ENCODE results near the gene SLC1A1.

SLC1A1 gene

DNA sequence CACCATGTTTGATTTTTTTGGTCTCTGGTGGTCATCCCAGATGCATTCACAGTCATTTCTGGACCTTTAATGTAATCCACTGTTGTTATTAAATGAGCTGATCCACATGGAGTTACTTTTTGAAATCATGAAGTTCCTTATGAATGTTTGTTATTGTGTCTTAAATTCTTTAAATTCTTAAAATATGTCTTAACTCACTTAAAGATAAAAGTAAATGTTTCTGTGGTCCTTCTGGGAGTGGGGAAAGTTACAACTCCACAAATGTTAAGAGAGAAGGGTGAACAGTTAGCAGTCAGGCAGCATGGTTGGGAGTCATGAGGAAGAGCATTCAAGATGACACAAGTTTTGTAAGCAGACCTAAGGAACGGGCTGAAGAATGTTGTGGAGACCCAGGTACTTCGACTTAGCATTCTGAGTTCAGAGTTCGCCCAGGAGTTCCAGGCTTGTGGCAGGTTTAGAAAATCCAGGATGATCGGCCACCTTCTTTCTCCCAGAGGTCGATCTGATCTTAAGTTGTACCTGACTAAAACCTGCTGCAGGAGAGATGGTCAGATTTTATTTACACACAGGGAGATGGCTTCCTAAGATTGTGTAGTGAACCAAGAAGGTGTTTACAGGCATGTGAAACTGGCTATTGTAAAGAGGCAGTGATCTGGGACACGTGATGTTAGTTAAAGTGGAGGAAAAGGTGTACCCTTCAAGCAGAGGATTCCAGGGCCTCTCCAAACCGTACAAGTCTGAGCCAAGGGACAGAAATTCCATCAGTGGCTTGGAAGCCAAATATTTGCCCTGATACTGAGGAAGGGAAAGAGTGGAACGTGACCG, 17.2 kb downstream of the SLC1A1 start:
- H3K9ac ChIP-seq (ENCODE audit: low read length), result no peak overlapping the region
- H3K4me1 ChIP-seq (ENCODE audit: insufficient read depth, low read length, severe bottlenecking), result no peaks in the 10 kb centered on the region
- no peaks in the 10 kb centered on the region for H4K20me1 ChIP-seq (ENCODE audit: insufficient read depth, low read length)
- H3K9me2 ChIP-seq (ENCODE audit: low read depth, low read length), result no peaks in the 10 kb centered on the region
- H3K27me3 ChIP-seq (ENCODE audit: insufficient read depth, low read length), result no peaks in the 10 kb centered on the region
- no peaks in the 10 kb centered on the region for H3K79me2 ChIP-seq (ENCODE audit: insufficient read depth, low read length)
- no peak overlapping the region for H3K4me3 ChIP-seq (ENCODE audit: low read depth, low read length, poor library complexity, severe bottlenecking)
- H3K27ac ChIP-seq (ENCODE audit: low read depth, low read length, poor library complexity, severe bottlenecking), result no peak overlapping the region
- no peaks in the 10 kb centered on the region for H3F3A ChIP-seq (ENCODE audit: insufficient read depth, low read length)
- no peaks in the 10 kb centered on the region for H3K36me3 ChIP-seq (ENCODE audit: insufficient read depth, low read length)
- no peak overlapping the region for H2AFZ ChIP-seq (ENCODE audit: low read length)
- TF ChIP-seq, protein P1, sequence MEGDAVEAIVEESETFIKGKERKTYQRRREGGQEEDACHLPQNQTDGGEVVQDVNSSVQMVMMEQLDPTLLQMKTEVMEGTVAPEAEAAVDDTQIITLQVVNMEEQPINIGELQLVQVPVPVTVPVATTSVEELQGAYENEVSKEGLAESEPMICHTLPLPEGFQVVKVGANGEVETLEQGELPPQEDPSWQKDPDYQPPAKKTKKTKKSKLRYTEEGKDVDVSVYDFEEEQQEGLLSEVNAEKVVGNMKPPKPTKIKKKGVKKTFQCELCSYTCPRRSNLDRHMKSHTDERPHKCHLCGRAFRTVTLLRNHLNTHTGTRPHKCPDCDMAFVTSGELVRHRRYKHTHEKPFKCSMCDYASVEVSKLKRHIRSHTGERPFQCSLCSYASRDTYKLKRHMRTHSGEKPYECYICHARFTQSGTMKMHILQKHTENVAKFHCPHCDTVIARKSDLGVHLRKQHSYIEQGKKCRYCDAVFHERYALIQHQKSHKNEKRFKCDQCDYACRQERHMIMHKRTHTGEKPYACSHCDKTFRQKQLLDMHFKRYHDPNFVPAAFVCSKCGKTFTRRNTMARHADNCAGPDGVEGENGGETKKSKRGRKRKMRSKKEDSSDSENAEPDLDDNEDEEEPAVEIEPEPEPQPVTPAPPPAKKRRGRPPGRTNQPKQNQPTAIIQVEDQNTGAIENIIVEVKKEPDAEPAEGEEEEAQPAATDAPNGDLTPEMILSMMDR (IDR thresholded peaks at IDR 0.05; ENCODE audit: low read length), result no peak
- TF ChIP-seq EZH2 (IDR thresholded peaks at IDR 0.05; ENCODE audit: borderline replicate concordance, low read length), result no peak
- H3K4me2 ChIP-seq (ENCODE audit: low read length), result no peak overlapping the region
- H3K9me3 ChIP-seq (ENCODE audit: low read length), result no peaks in the 10 kb centered on the region

DNA sequence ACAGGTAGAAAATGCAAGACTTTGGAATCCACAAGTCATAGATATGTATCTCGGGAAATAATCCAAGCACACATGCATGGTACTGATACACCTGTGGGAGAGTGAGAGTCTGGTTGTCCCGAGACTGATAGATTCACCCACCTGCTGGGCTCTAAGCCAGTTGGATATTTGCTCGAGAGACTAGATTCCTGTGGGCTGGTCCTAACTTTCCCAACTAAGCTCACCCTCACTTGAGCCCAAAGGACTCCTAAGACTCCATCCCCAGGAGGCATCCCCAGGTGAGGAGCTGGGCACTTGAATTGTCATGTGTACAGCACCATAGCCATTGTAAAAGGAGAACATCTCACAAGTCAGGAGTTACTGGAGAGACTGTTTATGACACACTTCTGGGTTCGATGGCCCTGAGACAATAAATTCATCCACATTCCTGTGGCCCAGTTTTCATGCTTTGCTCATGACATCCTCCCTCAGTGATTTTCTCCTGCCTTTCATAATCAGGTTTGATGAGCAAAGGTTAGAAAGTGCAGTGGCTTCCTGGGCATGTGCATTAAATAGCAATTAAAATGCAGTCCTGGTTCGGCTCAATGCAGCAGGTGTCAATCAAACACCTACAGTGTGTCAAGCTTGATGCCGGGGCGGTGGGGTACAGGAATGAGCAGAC, 18.1 kb downstream of the SLC1A1 start:
- Histone ChIP-seq H3K27ac (ENCODE audit: low read depth, low read length, poor library complexity, severe bottlenecking) (no peak overlapping the region), H3K9me3 (ENCODE audit: low read length) (no peaks in the 10 kb centered on the region), H4K20me1 (ENCODE audit: insufficient read depth, low read length) (no peaks in the 10 kb centered on the region), H3K4me2 (ENCODE audit: low read length) (no peak overlapping the region), H3K36me3 (ENCODE audit: insufficient read depth, low read length) (no peaks in the 10 kb centered on the region), H3K4me3 (ENCODE audit: low read depth, low read length, poor library complexity, severe bottlenecking) (no peak overlapping the region), H3F3A (ENCODE audit: insufficient read depth, low read length) (no peaks in the 10 kb centered on the region), H3K4me1 (ENCODE audit: insufficient read depth, low read length, severe bottlenecking) (no peaks in the 10 kb centered on the region), H3K27me3 (ENCODE audit: insufficient read depth, low read length) (no peaks in the 10 kb centered on the region), H2AFZ (ENCODE audit: low read length) (no peak overlapping the region), H3K79me2 (ENCODE audit: insufficient read depth, low read length) (no peaks in the 10 kb centered on the region), H3K9me2 (ENCODE audit: low read depth, low read length) (no peaks in the 10 kb centered on the region), H3K9ac (ENCODE audit: low read length) (no peak overlapping the region)
- TF ChIP-seq, protein P1 (IDR thresholded peaks at IDR 0.05; ENCODE audit: low read length), result no peak
- TF ChIP-seq EZH2 (IDR thresholded peaks at IDR 0.05; ENCODE audit: borderline replicate concordance, low read length), result no peak

GRCh38 chr9:4508907-4509589, 18.8 kb downstream of the SLC1A1 start:
- Histone ChIP-seq H3K4me1 (ENCODE audit: insufficient read depth, low read length, severe bottlenecking) (no peaks in the 10 kb centered on the region), H3K9me2 (ENCODE audit: low read depth, low read length) (no peaks in the 10 kb centered on the region), H4K20me1 (ENCODE audit: insufficient read depth, low read length) (no peaks in the 10 kb centered on the region), H3K36me3 (ENCODE audit: insufficient read depth, low read length) (no peaks in the 10 kb centered on the region), H3K79me2 (ENCODE audit: insufficient read depth, low read length) (no peaks in the 10 kb centered on the region), H3K27ac (ENCODE audit: low read depth, low read length, poor library complexity, severe bottlenecking) (no peak overlapping the region), H3K4me3 (ENCODE audit: low read depth, low read length, poor library complexity, severe bottlenecking) (no peak overlapping the region), H2AFZ (ENCODE audit: low read length) (no peak overlapping the region), H3F3A (ENCODE audit: insufficient read depth, low read length) (no peaks in the 10 kb centered on the region), H3K27me3 (ENCODE audit: insufficient read depth, low read length) (no peaks in the 10 kb centered on the region), H3K9ac (ENCODE audit: low read length) (no peak overlapping the region), H3K9me3 (ENCODE audit: low read length) (no peaks in the 10 kb centered on the region), H3K4me2 (ENCODE audit: low read length) (no peak overlapping the region)
- TF ChIP-seq EZH2 (IDR thresholded peaks at IDR 0.05; ENCODE audit: borderline replicate concordance, low read length), result no peak
- TF ChIP-seq, protein P1 (IDR thresholded peaks at IDR 0.05; ENCODE audit: low read length), result no peak

All from OCI-LY1 (cell line).